Stimulated activated naive B cell treated with anti-CD40 and anti-IgM and Interleukin-4, amounts not matched to agents 10 μg/mL and 1 μg/mL and 100 μg/mL, for 72 hours (primary cell): ENCODE measurements around the gene MBTPS1.

Experiments used
- ATAC-seq, 2 donors: fragments of 150-1000 bp; cut with Tn5 transposase; replicated peaks; 2 replicates each; pipeline ENCODE4 v1.10.0; 2021; ENCODE audit warnings: moderate library complexity in 1 of 2
- DNase-seq: peaks from one replicate; pipeline ENCODE4 v3.0.0; 2021
- H3K27ac Mint-ChIP-seq: one replicate; pipeline ENCODE4 v1.8.0; 2022; ENCODE audit warnings: mild to moderate bottlenecking, mixed read lengths
- H3K27me3 Mint-ChIP-seq, 2 donors: one replicate each; pipeline ENCODE4 v1.8.0; 2022; ENCODE audit warnings: mixed read lengths in 2 of 2
- H3K36me3 Mint-ChIP-seq, 2 donors: one replicate each; pipeline ENCODE4 v1.8.0; 2022; ENCODE audit warnings: mixed read lengths in 2 of 2, mild to moderate bottlenecking in 1 of 2
- H3K4me1 Mint-ChIP-seq, 2 donors: one replicate each; pipeline ENCODE4 v1.8.0; 2022; ENCODE audit warnings: mixed read lengths in 2 of 2, mild to moderate bottlenecking in 1 of 2
- H3K4me3 Mint-ChIP-seq, 2 donors: one replicate each; pipeline ENCODE4 v1.8.0; 2022; ENCODE audit warnings: mild to moderate bottlenecking in 2 of 2, mixed read lengths in 2 of 2, moderate library complexity in 1 of 2
- H3K9me3 Mint-ChIP-seq, 2 donors: one replicate each; pipeline ENCODE4 v1.8.0; 2022; ENCODE audit warnings: mixed read lengths in 2 of 2, mild to moderate bottlenecking in 1 of 2

MBTPS1 gene

GRCh38 chr16:84143784-84144199 is 27.1 kb upstream of the MBTPS1 start:
- DNase-seq (no peak), ATAC-seq (no peak)
- peak overlapping the region; percentile 96 for H3K27ac Mint-ChIP-seq
- no peaks in the 10 kb centered on the region for H3K27me3 Mint-ChIP-seq
- no peaks in the 10 kb centered on the region for H3K9me3 Mint-ChIP-seq
- peaks cover 6 to 10% of the 10 kb centered on the region in 2 donors for H3K36me3 Mint-ChIP-seq
- peak overlapping the region; percentile 95 to 97 for H3K4me3 Mint-ChIP-seq
- peaks cover 13 to 17% of the 10 kb centered on the region in 2 donors for H3K4me1 Mint-ChIP-seq

- peaks cover 13 to 20% of the 10 kb centered on the region in 2 donors for H3K4me1 Mint-ChIP-seq
- no peaks in the 10 kb centered on the region for H3K27me3 Mint-ChIP-seq
- peaks cover 6 to 11% of the 10 kb centered on the region in 2 donors for H3K36me3 Mint-ChIP-seq
- no peak for DNase-seq
- H3K9me3 Mint-ChIP-seq, result no peaks in the 10 kb centered on the region
- no peak overlapping the region for H3K4me3 Mint-ChIP-seq
- H3K27ac Mint-ChIP-seq, result no peak overlapping the region
- ATAC-seq, result no peak
Measured at GRCh38 chr16:84143081-84143480, 26.3 kb upstream of the MBTPS1 start.

- no peak overlapping the region for H3K27ac Mint-ChIP-seq
- ATAC-seq, result peak in 1 of 2 donors; percentile 13
Measured at GRCh38 chr16:84141143-84141670, 24.5 kb upstream of the MBTPS1 start.

GRCh38 chr16:84139628-84140258 is 23.0 kb upstream of the MBTPS1 start:
- DNase-seq (no peak), ATAC-seq (no peak)
- Mint-ChIP-seq H3K27me3 (no peaks in the 10 kb centered on the region), H3K27ac (no peak overlapping the region), H3K4me1 (peaks cover 27 to 37% of the 10 kb centered on the region in 2 donors), H3K36me3 (peaks cover 6 to 20% of the 10 kb centered on the region in 2 donors), H3K4me3 (no peak overlapping the region), H3K9me3 (no peaks in the 10 kb centered on the region)

More at GRCh38 chr16:84141143-84141670, 24.5 kb upstream of the MBTPS1 start:
- H3K9me3 Mint-ChIP-seq, result no peaks in the 10 kb centered on the region
- no peaks in the 10 kb centered on the region for H3K27me3 Mint-ChIP-seq
- no peak overlapping the region for H3K4me3 Mint-ChIP-seq
- DNase-seq, result no peak
- peaks cover 6 to 16% of the 10 kb centered on the region in 2 donors for H3K36me3 Mint-ChIP-seq
- peaks cover 21 to 30% of the 10 kb centered on the region in 2 donors for H3K4me1 Mint-ChIP-seq

GRCh38 chr16:84138824-84139627 is 22.3 kb upstream of the MBTPS1 start:
- peak; percentile 52 to 75 for ATAC-seq
- H3K27me3 Mint-ChIP-seq, result no peaks in the 10 kb centered on the region

GRCh38 chr16:84138500-84138823 is 21.7 kb upstream of the MBTPS1 start:
- Mint-ChIP-seq H3K4me1 (peaks cover 24 to 37% of the 10 kb centered on the region in 2 donors), H3K27me3 (no peaks in the 10 kb centered on the region), H3K4me3 (no peak overlapping the region), H3K27ac (no peak overlapping the region), H3K9me3 (no peaks in the 10 kb centered on the region), H3K36me3 (peaks cover 6 to 23% of the 10 kb centered on the region in 2 donors)
- no peak for ATAC-seq
- DNase-seq, result no peak

More at GRCh38 chr16:84138824-84139627, 22.3 kb upstream of the MBTPS1 start:
- H3K9me3 Mint-ChIP-seq, result no peaks in the 10 kb centered on the region
- H3K4me1 Mint-ChIP-seq, result peaks cover 26 to 35% of the 10 kb centered on the region in 2 donors
- DNase-seq, result no peak
- H3K4me3 Mint-ChIP-seq, result no peak overlapping the region
- H3K36me3 Mint-ChIP-seq, result peaks cover 6 to 21% of the 10 kb centered on the region in 2 donors
- H3K27ac Mint-ChIP-seq, result no peak overlapping the region

- Mint-ChIP-seq H3K4me1 (peaks cover 26 to 43% of the 10 kb centered on the region in 2 donors), H3K36me3 (peaks cover 3 to 23% of the 10 kb centered on the region in 2 donors), H3K27me3 (no peaks in the 10 kb centered on the region), H3K27ac (no peak overlapping the region), H3K4me3 (no peak overlapping the region), H3K9me3 (no peaks in the 10 kb centered on the region)
- DNase-seq (no peak), ATAC-seq (no peak)
Measured at GRCh38 chr16:84137769-84138357, 21.1 kb upstream of the MBTPS1 start.

GRCh38 chr16:84137287-84137686 is 20.5 kb upstream of the MBTPS1 start:
- Mint-ChIP-seq H3K4me3 (no peak overlapping the region), H3K4me1 (peaks cover 30 to 49% of the 10 kb centered on the region in 2 donors), H3K27ac (no peak overlapping the region), H3K36me3 (peaks cover 3 to 23% of the 10 kb centered on the region in 2 donors), H3K9me3 (no peaks in the 10 kb centered on the region), H3K27me3 (no peaks in the 10 kb centered on the region)
- ATAC-seq (no peak), DNase-seq (no peak)

- Mint-ChIP-seq H3K27ac (peak overlapping the region; percentile 37), H3K4me3 (no peak overlapping the region), H3K36me3 (peaks cover 3 to 23% of the 10 kb centered on the region in 2 donors), H3K27me3 (no peaks in the 10 kb centered on the region), H3K9me3 (no peaks in the 10 kb centered on the region), H3K4me1 (peaks cover 32 to 49% of the 10 kb centered on the region in 2 donors)
- DNase-seq, result no peak
- ATAC-seq, result no peak
Measured at GRCh38 chr16:84136331-84137125, 19.8 kb upstream of the MBTPS1 start.

GRCh38 chr16:84132527-84133285 is 16.0 kb upstream of the MBTPS1 start:
- ATAC-seq (peak; percentile 85 to 86), DNase-seq (no peak)
- Mint-ChIP-seq H3K27ac (no peak overlapping the region), H3K36me3 (peaks cover 9 to 31% of the 10 kb centered on the region in 2 donors), H3K9me3 (no peaks in the 10 kb centered on the region), H3K4me3 (no peak overlapping the region), H3K4me1 (peaks cover 21 to 36% of the 10 kb centered on the region in 2 donors), H3K27me3 (no peaks in the 10 kb centered on the region)

- Mint-ChIP-seq H3K36me3 (peaks cover 10 to 32% of the 10 kb centered on the region in 2 donors), H3K27ac (no peak overlapping the region), H3K4me3 (no peak overlapping the region), H3K9me3 (no peaks in the 10 kb centered on the region), H3K4me1 (peaks cover 13 to 25% of the 10 kb centered on the region in 2 donors), H3K27me3 (no peaks in the 10 kb centered on the region)
- no peak for DNase-seq
- ATAC-seq, result no peak
Measured at GRCh38 chr16:84131117-84131516, 14.4 kb upstream of the MBTPS1 start.

GRCh38 chr16:84124257-84125073 is 7.7 kb upstream of the MBTPS1 start:
- H3K27me3 Mint-ChIP-seq, result no peaks in the 10 kb centered on the region
- no peak overlapping the region for H3K4me3 Mint-ChIP-seq
- ATAC-seq, result no peak
- H3K4me1 Mint-ChIP-seq, result peaks cover 11 to 13% of the 10 kb centered on the region in 2 donors
- no peak for DNase-seq
- peaks cover 28 to 41% of the 10 kb centered on the region in 2 donors for H3K36me3 Mint-ChIP-seq
- no peak overlapping the region for H3K27ac Mint-ChIP-seq
- H3K9me3 Mint-ChIP-seq, result no peaks in the 10 kb centered on the region
